SHP77 treated with DMSO at 0.1 percent for 48 hours (cell line): Measurements from ENCODE around the gene SCML1.

ENCODE experiments used
- DNase-seq: peaks from one replicate; lab custom pipeline; 2025; lab: John Stamatoyannopoulos, UW

Gene SCML1, protein sequence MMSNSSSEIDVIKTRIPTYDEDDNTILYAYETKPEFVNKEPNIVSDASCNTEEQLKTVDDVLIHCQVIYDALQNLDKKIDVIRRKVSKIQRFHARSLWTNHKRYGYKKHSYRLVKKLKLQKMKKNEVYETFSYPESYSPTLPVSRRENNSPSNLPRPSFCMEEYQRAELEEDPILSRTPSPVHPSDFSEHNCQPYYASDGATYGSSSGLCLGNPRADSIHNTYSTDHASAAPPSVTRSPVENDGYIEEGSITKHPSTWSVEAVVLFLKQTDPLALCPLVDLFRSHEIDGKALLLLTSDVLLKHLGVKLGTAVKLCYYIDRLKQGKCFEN

DNA sequence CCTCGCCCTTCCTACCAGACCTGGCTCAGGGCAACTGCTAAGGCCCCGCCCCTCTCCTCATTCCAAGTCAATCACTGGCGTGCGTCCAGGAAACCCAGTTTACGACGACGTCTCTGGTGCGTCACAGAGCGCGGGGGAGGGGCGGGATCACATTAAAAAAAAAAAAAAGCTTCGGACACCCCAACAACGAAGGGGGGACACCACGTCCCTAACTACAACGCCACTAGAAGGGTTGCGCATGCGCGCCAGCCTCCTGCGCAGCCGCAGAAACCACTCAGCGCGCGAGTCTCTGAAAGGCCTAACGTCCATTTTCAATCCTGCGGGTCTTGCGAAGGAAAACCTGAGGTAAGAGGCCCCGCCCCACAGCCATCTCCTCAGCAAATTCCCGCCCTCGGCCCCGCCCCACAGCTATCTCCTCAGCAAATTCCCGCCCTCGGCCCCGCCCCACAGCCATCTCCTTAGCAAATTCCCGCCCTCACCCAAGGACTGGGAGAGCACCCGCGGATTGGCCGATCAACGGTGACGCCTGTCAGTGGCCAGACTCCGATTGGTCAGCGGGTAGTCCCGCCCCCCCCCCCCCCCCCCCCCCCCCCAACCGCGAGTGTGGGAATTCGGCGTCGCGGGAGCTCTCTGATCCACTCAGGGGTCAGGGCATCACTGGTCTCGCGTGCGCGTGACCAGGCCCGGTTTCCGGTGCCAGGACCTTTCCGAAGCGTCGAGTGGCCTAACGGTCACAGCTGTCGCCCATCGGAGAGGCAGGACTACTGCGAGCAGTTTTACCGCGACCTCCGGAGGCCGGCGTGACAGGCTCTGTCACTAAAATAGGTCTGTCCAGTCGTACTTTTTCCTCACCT is at the start of gene SCML1:
Gene SCML1, plus strand, starts transcription at position 638 of the 854 bp plus-strand sequence. CDS start 6,694 bp downstream, outside the sequence.
- peak; percentile 70 for DNase-seq

DNA sequence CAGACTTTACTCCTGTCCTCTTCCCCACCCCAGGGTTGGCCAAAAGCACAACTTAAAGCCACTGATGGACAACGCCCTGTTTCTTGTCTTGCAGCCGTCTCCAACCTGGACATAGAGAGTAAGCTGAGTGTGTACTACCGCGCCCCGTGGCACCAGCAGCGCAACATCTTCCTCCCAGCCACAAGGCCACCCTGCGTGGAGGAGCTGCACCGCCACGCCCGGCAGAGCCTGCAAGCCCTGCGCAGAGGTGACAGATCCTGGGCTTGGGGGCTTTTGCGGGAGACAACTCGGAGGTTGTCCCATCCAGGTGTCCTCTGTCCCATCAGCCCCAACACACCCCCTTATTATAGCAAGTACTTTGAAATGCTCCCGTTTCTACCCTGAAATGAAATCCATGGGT is 49.6 kb upstream of the SCML1 start:
- no peak for DNase-seq

DNA sequence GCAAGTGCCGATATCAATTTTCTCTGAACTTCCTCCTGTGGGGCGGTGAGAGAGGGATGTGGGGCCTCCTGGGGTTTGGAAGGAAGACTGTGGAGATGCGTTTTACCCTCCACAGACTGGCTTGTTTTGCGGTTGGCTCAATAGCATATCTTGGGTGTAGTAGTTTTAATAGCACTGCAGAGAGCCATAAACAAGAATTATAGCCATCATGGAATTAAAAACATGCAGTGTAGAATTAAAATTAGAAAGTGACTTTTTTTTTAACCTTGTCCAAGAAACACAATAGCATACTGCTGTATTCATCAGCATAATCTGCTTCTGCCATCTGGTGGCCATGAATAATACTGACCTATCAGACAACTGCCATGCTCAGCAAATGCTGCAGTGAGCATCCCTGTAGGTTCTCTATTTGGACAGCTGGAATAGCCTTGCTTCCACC is 47.3 kb upstream of the SCML1 start:
- DNase-seq = peak; percentile 72

DNA sequence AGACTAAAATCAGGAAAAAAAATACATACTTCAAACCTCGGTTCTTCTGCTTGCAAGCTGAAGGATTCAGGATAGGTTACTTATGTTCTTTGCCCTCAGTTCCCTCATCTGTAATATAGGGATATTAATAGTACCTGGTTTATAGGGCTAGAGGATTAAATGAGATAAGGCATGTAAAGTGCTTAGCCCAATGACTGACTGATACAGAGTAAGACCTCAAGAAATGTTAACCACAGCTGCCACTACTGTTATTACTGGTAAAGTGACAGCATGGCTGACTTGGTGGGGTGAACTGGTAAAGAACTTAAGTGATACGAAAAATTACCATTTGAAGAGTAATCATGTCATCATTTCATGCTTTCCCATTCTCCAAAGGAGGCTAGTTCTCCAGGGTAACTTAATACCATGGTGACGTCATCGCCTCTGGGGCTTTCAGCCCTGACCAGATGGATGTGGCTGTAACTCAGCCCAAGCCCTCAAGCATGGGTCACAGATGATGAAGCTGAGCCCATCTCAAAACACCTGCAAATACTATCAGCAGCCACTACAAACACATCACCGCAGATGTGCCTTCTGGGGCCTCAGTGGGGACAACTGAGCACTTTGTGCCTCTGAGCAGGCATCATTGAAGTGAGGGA is 44.5 kb upstream of the SCML1 start:
- peak; percentile 73 for DNase-seq

DNA sequence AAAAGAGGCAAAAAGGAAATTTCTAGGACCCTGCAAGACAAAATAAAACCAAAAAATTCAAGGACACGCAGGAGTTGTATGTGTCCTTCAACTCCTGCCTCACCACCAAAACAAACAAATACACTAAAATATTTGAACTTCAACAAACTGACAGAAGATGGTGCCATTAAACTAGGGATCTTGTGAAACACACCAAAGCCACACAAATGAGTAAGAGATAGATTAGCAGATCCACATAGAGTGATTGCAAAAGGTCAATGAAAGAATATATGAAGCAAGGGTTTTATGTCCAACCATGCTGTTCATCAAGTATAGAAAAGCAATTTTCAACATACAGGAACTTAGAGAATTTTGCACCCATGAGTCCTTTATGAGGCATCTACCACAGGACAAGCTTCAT is 40.1 kb upstream of the SCML1 start:
- no peak for DNase-seq

DNA sequence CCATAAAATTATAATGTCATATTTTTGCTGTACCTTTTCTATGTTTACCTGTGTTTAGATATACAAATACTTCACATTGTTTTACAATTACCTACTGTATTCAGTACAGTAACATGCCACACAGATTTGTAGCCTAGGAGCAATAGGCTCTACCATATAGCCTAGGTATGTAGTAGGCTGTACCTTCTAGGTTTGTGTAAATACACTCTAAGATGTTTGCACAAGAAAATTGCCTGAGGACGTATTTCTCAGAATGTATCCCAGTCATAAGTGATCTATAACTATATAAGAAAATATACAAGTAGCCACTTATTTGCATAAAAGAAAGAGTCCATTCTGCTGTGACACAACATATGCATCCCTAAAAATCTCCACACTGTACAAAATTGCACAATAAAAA is 36.3 kb upstream of the SCML1 start:
- DNase-seq = no peak

DNA sequence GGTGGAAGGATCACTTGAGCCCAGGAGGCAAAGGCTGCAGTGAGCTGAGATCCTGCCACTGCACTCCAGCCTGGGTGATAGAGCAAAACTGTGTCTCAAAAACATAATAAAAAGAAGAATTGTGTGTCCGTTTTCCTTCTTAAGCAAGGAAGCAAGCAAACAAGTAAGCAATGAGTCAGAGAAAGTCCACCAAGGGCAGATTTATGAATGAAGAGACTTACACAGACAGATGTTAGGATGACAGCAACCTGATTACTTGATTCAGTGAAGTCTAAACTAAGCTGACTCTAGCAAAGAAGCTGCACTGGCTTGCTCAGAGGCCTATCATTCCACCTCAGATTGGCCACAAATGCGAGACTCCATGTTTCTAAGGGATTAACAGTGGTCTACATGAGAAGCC is 34.1 kb upstream of the SCML1 start:
- DNase-seq = no peak

DNA sequence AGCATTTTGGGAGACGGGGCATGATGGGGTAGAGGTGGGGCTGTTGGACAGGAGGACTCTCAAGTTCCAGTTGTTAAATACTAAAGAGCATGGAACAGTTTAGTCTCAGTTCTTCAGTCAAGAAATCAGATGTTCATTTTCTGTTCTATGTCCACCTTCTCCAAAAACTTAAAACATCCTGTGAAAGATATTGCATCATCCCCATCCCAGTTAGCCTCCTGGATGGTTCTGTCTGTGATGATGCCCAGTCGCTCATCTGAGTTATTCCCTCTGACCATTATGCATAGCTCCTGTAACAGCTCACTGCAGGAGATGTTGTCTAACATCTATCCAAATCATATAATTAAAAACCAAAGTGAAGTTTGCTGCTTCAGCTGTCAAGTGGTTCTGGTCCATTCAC is 32.1 kb upstream of the SCML1 start:
- no peak for DNase-seq

DNA sequence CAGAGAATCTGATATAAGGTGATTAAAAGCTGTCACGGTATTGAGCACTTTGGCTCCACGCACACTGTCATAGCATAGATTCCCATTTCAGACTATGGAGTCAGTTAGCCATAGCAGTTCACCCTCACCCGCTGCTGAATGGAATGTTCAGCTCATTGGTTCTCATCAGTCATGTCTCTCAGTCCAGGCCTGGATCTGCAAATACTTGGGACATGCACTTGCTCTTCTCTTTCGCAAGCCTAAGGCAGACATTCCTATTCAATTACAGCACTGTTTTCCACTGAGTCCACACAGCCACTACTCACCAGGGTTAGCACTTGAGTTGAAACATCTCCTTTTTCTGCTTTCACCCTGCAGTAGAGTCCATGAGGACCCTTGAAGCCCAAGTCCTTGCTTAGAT is 30.6 kb upstream of the SCML1 start:
- DNase-seq = no peak

DNA sequence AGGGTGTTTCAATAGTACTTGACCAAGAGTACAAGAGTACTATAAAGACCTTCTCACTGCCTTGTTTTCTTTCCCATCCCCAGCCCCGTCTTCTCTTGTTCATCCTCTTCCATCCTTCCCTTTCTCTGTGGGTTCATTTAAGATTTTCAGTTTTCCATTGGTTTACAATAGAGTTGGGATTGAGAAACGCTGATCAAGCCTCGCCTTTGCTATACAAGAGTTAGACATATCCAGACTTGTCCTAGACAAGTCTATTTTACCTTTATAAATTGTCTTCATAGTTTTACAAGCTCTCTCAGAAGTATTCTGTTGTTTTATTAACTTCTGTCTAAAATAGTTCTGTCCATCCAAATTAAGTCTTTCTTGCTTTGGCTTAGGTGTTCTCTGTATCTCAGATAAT is 29.6 kb upstream of the SCML1 start:
- no peak for DNase-seq

DNA sequence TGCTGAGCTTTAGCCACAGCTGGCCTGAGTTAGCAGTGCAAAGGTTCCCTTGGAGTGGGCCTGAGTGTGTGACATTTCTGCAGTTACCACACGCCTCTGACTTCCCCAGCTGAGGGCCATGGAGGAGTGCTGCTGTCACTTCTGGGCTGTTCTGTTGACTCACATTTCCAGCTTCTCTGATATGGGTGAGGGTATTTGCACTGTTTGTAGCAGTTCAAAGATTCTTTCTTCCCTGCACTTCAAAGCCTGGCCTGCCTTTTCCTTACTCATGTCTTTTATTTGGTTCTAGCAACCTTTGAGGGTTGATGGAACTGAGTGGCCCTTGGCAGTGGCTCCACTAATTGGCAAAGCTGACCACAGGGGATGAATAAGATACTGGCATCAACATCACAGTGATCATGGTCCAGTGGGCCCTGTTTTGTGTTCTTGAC is 26.4 kb upstream of the SCML1 start:
- DNase-seq = no peak

DNA sequence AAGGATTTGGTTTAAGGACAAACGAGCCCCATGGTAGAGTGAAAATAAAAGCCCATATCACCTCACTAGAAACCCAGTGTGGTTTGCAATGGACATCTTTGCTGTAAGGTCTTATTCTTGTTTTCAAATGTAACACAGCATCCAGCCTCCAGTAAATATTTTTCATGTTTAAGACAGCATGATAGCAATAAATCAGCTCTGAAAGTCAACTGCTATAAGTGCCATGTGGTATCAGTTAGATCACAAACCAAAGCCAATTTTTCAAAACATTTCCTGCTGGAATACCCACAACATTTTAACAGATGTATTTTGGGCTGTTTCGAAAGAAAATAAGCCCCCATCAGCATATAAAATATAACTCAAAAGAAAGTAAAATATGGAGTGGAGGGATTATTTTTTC is 24.0 kb upstream of the SCML1 start:
- no peak for DNase-seq

DNA sequence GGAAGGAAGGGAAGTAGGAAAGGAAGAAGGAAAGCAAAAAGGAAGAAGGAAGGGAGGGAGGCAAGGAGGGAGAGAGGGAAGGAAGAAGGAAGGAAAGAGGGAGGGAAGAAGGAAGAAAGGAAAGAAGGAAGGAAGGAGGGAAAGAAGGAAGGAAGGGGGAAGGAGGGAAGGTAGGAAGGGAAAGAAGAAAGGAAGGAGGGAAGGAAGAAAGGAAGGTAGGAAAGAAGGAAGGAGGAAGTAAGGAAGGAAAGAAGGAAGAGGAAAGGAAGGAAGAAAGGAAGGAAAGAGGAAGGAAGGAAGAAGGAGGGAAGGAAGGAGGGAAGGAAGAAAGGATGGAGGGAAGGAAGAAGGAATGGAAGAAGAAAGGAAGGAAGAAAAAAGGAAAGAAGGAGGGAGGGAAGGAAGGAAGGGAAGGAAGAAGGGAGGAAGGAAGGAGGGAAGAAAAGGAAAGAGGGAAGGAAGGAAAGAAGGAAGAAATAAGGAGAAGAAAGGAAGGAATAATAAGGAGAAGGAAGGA is 18.6 kb upstream of the SCML1 start:
- no peak for DNase-seq

DNA sequence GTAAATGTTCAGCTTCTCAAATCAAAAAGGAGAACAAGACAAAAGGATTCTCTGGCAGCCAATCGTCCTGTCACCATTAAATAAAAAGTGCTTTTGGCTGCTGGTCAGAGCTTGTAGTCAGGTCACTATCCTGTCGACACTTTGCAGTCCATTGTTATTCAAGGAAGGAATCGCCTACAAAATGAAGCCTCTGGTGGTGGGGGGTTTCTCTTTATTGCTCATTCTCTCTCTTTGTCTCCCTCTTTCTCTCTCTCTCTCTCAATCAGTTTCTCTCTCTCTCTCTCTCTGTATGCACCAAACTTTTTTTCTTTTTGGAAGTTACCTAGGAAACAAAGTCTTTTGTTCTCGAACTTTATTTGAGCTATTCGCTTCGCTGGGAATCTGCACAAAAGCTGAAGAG is 17.6 kb upstream of the SCML1 start:
- no peak for DNase-seq

DNA sequence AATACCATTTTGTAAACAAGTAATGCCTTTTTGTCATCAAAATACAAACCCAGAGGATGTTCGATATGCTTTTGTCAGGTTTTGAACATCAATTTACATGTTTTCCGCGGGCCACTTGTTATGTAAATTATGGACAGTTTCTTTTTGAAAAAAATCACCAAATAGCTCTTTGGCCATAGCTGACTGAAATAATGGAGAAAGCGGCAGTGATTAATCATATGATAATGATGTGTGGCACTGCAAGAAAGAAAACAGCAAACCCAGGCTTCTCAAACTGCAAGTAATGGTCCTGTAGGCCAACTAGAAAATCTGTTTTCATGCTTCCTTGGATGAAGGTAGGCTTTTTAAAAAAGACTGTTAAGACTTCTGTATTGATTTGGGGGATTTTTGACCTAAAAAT is 15.6 kb upstream of the SCML1 start:
- DNase-seq = no peak

DNA sequence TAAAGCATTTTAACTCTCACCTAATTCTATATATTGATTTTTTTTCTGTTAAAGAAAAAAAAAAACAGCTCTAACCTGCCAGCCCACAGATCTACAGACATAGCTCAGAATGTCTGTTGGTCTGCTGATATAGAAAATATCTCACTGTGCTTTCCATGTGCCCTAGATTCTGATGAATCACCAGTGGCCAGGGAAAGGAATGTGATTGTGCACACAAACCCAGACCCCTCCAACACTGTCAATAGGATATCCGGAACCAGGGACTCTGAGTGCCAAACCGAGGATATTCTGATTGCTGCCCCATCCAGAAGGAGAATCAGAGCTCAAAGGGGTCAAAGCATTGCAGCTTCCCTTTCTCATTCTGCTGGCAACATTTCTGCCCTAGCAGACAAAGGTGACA is 12.1 kb upstream of the SCML1 start:
- no peak for DNase-seq

DNA sequence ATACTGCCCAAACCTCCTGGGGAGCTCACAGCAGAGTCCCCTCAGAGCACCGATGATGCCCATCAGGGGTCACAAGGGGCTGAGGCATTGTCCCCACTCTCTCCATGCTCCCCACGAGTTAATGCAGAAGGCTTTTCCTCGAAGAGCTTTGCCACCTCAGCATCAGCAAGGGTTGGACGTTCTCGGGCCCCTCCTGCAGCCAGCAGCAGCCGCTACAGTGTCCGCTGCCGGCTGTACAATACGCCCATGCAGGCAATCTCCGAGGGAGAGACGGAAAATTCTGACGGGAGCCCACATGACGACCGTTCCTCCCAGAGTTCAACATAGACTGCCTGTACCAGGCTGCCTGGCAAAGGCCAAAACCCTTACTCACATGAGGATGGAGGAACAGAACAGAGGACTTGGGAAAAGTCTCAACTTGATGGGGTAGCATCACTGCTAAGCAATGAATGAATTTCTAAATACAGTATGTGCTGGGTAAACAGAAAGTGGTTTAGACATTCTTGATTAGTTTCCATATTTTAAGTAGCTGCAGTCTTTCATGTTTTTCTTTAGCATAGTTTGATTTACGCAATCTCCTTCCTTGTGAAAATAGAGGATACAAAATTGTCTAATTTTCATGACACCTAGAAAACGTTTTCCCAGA is 5.0 kb upstream of the SCML1 start:
- no peak for DNase-seq

DNA sequence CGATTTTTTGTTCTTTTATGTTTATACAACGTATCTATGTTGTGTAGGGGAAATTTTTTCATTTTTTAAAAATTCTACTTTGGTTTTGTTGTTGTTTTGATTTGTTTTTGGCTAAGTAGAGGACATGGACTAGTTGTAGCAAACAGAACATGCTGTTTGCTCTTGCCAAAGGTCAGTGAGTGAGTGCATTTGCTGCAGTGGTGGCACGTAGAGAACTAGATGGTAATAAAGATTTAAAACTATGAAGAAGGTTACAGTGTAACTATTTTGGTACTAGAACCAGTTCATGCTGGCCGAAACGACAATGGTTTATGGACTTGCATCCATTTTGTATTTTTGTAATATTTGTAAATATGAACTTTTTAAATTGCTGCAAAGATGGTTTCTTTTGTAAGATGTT is 1.9 kb upstream of the SCML1 start:
- DNase-seq = no peak

DNA sequence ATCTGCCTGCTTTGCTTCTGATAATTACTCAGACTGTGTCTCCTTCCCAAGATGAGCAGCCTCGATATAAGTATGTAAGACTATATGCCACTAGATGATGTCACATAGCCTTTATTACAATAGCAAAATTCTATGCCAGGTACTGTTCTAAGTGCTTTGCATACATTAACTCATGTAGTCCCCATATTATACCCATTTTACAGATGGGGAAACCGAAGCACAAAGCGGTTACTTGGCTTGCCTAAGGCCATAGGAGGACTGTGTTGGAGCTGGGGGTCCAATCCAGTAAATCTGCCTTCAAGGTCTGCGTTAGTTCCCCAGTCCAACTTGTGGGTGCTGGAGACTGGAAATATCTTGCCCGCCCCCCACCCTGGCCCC is 826 bp upstream of the SCML1 start:
- DNase-seq = no peak

DNA sequence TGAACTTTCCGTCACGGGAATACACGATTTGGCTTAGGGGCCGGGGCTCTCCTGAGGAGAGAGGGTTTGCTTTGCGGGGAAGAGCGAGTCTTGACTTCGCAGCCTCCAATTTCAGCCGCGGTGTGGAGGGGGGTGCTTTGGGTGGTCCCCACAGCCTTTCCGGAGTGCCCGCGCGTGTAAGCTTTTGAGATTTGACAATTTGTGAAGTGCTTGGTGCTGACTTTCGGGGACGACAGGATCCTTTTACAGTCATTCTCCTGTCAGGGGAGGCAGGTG is 355 bp downstream of the SCML1 start:
- no peak for DNase-seq

DNA sequence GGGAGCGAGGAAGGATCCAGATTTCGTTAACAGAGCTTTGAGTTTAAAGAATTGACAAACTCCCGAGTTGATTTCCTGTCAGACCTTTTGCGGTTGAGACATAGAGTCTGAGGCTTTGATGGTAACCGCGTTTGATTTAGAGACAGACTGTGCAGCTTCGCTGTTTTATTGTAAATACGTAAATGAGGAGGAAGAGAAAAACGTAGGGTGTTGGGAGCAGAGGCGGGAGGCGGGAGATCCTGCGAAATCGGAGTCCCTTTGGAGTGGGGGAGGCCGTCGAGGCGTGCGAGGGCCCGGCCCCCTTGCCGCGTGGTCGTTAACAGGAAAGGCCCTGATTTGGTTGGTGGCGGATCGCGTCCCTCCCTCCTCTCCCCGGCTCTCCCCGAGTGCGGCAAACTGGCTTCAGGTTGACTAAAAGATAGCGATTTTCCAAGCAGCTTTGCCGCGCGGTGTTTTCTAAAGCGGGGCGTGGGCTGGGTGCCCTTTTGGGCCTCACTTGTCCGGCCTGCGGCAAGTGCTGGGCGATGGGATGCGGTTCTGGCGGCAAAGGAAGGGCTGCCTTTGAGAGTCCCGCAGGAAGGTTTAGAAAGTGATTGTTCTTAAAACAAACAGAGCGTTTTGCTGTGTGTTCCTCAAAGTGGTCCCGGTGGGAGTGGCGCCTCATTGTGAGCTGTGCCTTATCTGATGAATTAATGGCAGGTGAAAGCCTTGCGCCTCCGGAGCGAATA is 857 bp downstream of the SCML1 start:
- peak; percentile 34 for DNase-seq
